ENCODE measurements around the gene DCT.
A peak's percentile ranks its signal among the peaks of the same experiment; 100 is the strongest.
"Not testable (repeated sequence)": the region's sequence is repeated elsewhere in the genome, so short reads cannot be mapped to it uniquely, and the experiment has no call there.

The DCT gene

DNA sequence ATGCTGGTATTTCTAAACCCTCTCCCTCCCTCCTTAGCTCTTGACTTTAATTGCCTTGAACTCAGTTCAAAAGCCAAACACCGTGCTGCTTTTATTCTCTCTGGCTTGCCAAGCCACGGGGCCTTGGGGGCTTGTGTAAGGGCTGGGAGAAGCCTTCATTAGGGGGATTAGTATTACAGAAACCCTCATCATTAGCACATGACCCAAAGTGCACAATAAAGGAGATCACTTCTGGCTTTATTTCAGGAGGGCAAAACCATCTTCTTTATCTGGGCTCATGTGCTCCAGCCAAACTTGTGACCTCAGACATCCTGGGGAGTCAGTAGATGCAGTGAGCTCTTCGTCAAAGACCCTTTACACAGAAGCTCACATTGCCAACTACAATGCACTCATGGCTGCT, at the start of gene DCT:
TSS of gene DCT (minus strand) at position 67 of the 400 bp plus-strand sequence. CDS start 427 bp downstream, outside the sequence.
- no peak for DNase-seq

GRCh38 chr13:94526956-94527355, 47.5 kb upstream of the DCT start:
- not testable (repeated sequence) for DNase-seq

- no peak for DNase-seq
These were observed 46.3 kb upstream of the DCT start for GRCh38 chr13:94525781-94526180.

- DNase-seq, result no peak
These were observed 44.9 kb upstream of the DCT start for GRCh38 chr13:94524407-94524806.

DNA sequence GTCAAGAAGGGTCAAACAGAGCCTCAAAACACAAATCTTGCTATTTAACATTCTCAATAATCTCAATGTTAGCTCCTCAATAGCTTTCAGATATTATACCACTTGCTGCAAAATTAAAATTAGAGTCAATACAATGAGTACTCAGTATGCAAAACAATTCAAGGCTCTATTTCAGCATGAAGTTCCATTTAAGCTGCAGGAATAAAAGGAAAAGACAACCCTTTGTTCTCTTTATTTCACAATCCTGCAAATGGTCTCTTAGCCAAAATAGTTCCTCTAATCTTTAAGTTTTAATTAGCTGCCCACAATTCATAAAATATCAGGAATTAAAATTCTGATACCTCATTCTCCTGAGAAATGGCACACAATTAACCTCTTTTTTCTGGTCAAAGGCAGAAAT, 40.5 kb upstream of the DCT start:
- no peak for DNase-seq

DNA sequence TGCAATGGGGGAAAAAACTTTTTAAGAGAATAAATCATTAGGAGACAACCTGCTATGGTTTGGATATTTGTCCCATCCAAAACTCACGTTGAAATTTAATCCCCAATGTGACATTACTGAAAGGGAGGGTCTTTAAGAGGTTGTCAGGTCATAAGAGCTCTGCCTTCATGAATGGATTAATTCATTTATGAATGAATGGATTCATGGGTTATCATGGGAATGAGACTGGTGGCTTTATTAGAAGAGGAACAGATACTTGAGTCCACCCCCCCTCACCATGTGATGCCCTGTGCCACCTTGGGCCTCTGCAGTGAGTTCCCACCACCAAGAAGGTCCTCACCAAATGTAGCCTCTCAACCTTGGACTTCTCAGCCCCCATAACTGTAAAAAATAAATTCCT, 37.0 kb upstream of the DCT start:
- DNase-seq, result no peak

DNA sequence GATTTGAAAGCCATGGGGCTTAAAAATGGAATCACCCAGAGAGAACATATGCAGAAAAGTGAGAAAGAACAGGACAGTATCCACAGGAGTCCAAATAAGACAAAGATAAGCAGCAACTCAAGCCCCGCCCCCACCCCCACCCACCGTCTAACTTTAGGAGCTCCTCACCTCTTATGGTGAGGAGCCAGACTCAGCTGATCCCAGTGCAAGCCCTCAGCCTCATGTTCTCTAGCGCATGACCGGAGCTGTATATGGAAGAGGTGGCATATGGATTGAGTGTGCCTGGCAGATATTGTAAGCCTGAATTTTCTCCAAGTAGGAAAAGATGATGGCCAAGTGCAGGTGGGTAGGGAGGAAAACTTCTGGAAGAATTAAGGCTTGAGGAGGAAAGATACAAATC, 36.4 kb upstream of the DCT start:
- DNase-seq, result no peak

GRCh38 chr13:94515374-94515773, 35.9 kb upstream of the DCT start:
- DNase-seq, result no peak

- DNase-seq, result no peak
These were observed 33.5 kb upstream of the DCT start for GRCh38 chr13:94513026-94513425.

GRCh38 chr13:94505730-94506129, 26.2 kb upstream of the DCT start:
- DNase-seq, result no peak

GRCh38 chr13:94503851-94504250, 24.4 kb upstream of the DCT start:
- DNase-seq, result no peak

- DNase-seq, result not testable (repeated sequence)
These were observed 19.3 kb upstream of the DCT start for GRCh38 chr13:94498831-94499230.

DNA sequence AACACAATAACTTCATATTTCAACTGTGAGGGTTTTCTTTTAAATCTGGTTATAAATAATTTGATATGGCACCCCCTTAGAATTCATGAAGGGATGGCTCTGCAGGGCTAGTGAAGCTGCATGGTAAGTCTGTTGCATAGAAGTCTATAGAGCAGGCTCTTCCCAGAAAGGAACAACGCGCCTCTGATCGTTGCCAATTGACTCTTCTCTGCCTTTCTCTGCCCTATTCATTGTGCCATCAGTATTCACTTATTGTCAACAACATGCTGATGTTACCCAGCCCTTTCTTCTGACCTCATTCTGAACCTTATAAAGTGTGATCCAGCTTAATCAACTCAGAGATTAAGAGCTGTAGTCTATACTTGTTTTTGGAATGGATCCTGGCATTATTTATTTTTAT, 16.3 kb upstream of the DCT start:
- no peak for DNase-seq

- no peak for DNase-seq
These were observed 14.5 kb upstream of the DCT start for GRCh38 chr13:94494026-94494425.

GRCh38 chr13:94487043-94487442, 7.6 kb upstream of the DCT start:
- no peak for DNase-seq

GRCh38 chr13:94483970-94484369, 4.5 kb upstream of the DCT start:
- DNase-seq, result no peak

DNA sequence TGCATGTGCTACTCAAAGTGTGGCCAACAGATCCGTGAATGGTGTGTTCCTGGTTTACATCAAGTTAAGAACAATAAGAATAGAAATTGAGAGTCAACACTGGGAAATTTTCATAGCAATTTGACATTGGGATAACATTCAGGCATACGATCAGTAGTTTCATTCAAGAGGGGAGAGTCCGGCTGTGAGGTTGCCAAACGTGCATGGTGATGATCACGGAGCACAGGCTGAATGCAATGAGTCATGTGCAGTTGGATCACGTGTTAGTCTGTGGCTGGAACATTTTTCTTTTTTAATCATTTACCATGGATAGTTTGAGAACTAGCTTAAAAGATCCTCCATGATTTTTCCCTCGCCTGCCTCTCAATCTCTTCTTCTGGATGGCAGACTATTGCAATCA, 2.5 kb upstream of the DCT start:
- DNase-seq, result no peak

DNA sequence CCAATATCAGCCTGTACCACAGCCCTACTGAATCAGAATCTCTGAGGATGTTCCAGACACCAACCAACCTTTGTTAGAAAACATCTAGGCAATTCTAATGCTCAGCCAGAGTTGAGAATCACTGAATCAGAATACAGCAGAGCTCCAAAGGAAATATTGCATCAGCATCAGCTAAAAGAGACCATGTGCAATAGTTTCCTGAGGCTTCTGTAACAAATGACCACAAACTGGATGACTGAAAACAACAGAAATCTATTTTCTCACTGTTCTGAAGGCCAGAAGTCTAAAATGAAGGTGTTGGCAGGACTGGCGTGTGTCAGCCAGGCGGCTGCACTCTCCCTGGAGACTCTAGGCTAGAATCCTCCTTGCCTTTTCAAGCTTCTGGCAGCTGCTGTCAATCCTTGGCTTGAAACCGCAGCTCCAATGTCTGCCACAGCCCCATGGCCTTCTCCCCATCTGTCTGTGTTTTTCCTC, 1.2 kb upstream of the DCT start:
- no peak for DNase-seq

DNA sequence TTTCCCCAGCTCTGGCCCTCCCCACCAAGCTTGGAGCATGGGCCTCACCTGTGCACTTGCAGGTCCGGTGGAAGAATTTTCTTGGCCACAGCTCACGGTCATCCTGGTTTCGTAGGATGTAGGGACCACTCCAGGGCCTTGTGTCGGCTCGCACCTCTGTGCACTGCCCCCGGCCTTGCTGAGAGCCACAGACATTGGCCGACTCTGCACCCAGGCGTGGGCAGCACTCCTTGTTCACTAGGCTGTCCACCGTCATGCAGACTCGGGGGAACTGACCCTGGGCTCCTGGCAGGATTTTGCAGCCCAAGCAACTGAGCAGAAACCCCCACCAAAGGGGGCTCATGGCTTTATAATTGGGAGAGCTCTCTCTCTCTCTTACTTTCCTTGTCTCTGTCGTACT, 569 bp downstream of the DCT start:
- DNase-seq, result no peak

DNA sequence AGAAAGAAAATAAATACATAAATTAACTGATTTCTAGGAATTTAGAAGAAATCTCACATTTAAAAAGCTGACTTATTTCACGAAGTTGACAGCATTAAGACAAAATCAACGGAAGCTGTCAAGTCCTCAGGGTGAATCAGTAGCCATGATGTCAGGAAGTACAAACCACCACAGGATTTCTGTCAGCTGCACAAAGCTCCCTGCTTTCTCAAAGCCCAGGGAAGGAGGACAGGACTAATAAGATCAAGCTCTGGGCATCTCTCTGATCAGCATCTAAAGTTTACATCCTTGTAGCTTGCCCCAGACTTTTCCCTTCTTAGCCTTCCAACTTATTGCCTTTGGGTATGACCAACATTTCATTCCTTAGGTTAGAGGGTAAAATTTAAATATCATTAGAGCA, 9.4 kb downstream of the DCT start:
- DNase-seq, result no peak

GRCh38 chr13:94464771-94465170, 14.7 kb downstream of the DCT start:
- DNase-seq, result peak; percentile 30

- DNase-seq, result no peak
These were observed 16.8 kb downstream of the DCT start for GRCh38 chr13:94462670-94463069.

DNA sequence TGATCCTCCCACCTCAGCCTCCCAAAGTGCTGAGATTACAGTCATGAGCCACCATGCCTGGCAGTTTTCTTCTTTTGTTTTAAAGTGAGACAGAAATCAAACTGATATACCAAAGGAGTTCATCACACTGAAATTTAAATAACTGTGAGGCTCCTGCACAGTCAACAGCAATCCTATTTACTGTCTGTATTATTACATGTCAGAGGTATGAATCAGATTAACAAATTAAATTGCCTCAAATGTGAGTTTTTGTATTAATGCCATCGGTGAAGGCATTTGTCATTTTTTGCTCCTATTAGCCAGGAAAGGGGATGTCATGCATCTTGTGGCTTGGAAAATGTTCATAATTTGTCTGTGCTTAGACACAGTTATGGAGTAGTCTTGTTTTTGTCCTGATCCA, 20.4 kb downstream of the DCT start:
- no peak for DNase-seq

GRCh38 chr13:94455414-94455813, 24.1 kb downstream of the DCT start:
- DNase-seq, result no peak

DNA sequence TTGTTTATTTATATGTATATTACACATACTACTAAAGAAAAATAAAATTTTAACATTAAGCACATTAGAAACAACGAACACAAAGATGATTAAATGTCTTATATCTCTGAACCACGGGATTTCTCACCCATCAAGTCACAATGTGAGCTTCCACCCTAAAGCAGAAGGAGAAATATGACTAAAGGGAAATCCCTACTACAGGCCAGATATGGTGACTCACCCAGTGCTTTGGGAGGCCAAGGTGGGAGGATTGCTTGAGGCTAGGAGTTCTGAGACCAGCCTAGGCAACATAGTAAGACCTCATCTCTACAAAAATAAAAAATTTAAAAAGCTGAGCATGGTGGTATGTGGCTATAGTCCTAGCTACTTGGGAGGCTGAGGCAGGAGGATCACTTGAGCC, 24.6 kb downstream of the DCT start:
- DNase-seq, result peak; percentile 17

DNA sequence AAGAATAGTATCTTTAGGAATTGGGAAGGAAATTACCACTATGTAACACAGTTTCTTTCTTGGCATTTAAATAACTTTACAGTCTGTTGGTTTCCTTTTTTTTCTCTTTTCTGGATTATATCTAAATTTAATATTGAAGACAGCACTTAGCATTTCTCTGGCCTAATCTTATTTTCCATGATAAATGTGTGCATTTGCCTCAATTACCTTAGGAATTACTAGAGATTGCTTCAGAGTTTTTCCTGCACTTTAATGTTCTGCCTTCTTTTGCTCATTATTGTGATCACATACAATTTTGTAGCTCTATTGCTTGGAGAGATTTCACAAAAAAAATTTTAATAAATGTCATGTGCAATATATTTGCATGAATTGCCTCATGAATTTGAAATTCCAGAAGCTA, 25.1 kb downstream of the DCT start:
- DNase-seq, result no peak

Measured in stimulated activated CD4-positive, alpha-beta T cell treated with anti-CD3 and anti-CD28 coated beads, Interleukin-4, amount 100 ng/mL, for 24 hours (primary cell).